GM19193 (cell line): ENCODE results near the gene NEFH.

ENCODE experiments used
- POLR2A ChIP-seq: IDR thresholded peaks from 4 replicates; pipeline ENCODE4 v1.6.1; 2011; ENCODE audit not compliant: insufficient read depth, insufficient read length; ENCODE audit errors: extremely low read depth

Gene NEFH

DNA sequence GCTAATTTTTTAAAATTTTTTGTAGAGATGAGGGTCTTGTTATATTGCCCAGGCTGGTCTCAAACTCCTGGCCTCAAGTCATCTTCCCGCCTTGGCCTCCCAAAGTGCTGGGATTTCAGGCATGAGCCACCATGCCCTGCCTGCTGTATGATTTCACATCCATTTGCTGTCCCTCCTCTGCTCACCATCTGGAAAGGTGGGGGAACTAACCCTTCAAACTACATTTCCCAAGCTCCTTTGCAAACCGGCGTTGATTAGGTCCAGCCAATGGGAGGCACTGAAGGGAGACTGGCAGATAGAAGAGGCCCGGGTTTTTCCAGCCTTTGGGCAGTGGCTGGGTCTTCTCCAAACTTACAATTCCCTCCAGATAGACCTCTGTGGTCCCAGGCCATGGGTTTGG lies 22.3 kb upstream of the NEFH start:
- no peak for TF ChIP-seq POLR2A

DNA sequence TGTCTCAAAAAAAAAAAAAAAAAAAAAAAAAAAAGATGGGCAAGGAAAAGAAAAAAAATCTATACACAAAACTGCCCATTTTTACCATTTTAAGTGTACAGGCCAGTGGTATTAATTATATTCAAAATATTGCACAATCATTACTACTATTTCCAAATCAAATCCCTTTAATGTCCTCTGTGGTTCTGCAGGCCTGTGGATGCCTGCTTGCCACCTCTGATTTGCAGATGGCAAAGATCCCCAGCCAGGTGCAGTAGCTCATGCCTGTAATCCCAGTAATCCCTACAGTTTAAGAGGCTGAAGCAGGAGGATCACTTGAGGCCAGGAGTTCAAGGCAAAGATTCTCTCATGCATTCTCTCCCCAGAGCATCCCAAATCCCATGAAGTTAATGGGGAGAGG lies 21.5 kb upstream of the NEFH start:
- no peak for TF ChIP-seq POLR2A

DNA sequence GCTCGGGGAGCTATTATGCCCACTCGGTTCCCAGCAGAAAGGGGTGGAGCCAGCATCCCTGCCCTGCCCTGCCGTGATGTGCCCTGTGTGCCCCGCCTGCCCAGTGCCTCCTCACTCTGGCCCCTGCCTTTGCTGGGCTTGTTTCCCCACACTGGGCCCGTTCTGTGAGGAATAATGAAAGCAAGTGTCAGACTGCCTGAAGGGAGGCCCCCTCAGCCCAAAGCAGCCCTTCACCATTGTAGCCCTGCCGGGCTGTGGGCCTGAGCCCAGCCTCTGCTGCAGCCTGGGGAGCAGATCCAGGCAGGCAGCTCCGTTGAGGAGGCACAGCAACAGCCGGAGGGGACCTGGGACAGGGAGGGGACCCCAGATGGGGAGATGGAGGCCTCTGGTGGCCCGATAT lies 20.2 kb upstream of the NEFH start:
- no peak for TF ChIP-seq POLR2A

DNA sequence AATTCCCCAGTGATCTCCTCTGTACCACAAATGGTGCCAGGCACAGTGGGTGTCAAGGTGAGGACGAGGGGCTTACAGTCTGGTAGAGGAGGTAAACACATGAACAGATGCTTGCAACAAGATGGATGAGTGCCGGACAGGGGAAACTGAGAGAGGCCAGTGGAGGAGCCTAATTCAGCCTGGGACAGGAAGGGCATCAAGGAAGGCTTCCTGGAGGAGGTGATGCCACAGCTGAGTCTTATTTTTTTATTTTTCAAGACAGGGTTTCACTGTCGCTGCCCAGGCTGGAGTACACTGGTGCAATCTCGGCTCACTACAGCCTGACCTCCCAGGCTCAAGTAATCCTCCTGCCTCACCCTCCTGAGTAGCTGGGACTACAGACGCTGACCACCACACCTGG lies 18.8 kb upstream of the NEFH start:
- TF ChIP-seq POLR2A, result no peak

DNA sequence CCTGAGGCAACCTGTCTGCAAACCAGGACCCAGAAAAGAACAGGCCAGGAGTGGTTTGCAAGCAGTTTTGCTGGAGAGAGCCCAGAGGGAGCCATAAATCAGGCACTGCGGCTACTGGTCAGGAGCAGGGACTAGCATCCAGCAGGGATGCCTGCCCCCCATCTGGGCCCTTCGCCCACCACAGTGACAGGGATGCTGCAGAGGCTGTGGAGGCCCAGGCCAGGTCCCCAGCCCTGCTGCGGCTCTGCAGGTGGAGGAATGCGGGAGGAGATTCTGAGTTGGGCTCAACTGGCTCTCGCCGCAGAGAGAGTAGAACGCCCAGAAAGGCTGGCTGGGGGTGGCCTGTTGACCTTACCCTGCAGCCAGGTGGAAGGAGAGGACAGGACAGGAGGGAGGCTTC lies 16.4 kb upstream of the NEFH start:
- no peak for TF ChIP-seq POLR2A

DNA sequence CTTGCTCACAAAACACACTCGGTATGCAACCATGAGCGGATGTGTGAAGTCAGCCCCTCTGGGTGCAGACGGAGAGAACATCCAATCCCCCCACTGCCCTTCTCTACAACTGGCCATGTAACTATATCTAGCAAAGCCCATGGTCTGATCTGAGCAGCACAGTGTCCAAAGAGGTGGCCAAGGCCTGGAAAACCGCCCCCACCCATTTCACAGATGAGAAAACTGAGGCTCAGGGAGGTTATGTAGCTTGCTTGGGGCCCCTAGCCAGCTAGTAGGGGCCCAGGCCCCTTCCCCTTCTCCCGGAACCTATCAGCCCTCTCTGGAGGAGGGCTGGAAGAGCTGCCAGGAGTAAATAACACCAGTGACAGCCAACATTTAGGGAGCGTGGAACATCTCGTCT lies 15.4 kb upstream of the NEFH start:
- TF ChIP-seq POLR2A, result no peak

DNA sequence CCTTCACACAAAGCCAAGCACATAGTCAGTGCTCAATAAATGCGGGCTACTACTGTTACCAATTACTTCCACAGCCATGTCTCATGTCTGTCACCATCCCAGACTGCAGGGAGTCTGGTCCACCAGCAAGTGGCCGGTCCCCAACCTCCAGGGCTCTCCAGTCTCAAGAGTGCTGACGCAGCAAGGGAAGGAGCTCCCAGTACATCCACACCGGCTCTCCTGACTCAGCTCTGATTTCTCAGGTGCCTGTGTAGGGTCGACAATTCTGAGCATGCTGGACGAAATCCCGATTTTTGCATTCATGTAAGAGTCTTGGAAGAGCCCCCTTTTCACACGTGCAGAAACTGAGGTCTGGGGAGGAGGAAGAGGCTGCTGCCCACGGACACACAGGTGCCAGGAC lies 10.3 kb upstream of the NEFH start:
- no peak for TF ChIP-seq POLR2A

DNA sequence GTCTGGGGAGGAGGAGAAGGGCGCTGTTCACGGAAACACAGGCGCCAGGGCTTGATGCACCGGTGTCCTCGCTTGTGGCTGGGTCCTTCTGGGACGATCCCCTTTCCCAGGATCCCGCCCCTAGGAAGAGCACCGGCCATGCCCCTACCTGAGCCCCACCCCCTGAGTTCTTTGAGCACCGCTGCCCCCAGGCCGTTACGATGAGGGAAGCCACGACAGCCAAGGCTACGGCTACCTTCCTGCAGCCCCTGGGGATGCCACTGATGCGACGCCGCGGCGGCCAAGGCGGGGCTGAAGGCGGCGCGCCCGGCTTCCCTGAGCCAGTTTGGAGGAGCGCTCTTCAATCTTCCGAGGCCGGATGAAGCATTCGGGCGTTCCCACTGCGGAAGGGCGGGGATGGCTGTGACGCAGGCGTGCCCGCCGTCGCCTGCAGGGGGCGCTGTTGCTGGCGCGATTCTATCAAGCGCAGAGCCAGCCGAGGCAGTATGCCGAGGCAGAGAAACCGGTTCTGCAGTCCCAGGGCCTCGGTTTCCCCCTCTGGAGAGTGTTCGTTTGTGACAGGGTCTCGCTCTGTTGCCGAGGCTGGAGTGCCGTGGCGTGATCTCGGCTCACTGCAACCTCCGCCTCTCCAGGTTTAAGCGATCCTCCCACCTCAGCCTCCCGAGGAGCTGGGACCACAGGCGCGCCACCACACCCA lies 9.7 kb upstream of the NEFH start:
- TF ChIP-seq POLR2A, result no peak

DNA sequence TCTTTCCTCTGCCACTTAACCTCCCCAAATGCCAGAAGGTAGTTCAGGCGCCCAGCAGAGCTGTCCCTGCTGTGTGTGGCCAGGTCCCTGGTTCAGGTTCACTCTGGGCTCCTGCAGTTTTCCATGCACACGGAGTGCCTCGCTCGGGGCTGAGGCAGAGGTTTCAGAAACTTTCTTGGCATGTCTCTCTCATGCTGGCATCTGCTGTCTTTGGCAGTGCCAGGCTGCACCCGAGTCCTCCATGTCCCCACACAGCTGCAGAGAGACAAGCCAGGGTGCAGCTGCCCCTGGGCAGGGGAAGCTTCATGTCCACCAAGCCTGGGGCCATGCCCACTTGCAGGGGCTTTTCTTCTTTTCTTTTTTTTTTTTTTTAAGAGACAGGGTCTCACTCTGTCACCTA lies 7.0 kb upstream of the NEFH start:
- TF ChIP-seq POLR2A, result no peak

DNA sequence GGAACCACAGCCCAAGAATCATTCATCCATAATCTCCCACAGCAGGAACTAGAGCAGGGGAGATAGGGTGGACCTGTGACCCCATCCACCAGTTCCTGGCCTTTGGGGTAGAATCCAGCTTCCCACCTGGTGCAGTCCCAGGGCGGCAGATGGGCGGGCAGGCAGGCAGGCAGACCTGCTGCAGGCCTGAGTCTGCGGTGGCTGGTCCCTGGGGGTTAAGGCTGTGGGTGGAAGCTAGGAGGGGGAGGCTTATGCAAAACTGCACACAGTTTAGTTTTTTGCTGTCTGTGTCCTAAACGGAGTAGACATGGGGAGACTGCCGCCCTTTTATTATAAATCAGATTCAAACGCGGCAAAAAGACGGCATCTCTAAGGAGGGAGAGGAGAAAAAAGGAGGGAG lies 4.5 kb upstream of the NEFH start:
- TF ChIP-seq POLR2A, result no peak

DNA sequence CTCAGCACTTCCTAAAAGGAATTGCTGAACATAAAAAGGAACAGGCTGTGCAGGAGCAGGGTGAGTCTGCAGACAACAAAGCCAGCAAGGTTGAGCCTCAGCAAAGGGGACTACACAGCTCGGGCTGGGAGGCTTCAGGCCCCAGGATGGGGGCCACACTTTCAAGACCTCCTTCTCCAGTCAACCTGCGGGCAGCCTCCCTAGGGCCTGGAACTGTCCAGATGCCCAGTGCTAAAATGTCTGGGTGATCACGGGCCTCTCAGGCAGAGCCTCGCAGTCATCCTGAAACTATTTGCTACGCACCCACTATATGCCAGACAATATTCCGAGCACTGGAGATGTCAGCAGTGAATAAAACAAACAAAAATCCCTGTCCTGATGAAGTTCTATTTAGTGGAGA lies 3.9 kb upstream of the NEFH start:
- TF ChIP-seq POLR2A, result no peak

DNA sequence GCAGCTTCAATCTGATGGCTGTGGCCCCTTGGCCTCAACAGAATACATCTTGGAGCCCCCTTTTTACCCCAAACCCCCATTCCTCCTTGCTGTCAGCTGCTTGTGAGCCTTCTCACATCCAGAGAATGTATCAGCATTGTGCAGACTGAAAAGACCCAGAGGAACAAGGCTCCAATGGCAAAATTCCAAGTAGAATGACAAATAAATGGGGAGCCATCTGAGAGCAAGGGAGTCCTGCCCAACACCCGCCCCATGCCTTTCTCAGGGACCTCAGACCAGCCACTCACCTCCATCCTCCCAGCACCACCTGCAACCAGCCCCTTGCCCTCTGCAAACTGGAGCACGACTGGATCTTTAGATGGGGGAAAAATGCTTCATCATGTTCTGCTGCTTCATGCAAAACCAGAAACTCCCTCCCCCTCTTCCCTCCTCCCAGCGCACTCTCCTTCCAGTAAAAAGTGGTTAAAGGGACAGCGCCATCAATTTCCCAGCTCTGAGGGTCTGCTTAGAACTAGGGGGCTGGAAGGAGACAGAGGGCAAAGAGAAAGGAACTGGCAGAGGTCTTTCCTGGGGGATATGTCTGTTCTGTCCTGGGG lies 2.2 kb upstream of the NEFH start:
- no peak for TF ChIP-seq POLR2A

DNA sequence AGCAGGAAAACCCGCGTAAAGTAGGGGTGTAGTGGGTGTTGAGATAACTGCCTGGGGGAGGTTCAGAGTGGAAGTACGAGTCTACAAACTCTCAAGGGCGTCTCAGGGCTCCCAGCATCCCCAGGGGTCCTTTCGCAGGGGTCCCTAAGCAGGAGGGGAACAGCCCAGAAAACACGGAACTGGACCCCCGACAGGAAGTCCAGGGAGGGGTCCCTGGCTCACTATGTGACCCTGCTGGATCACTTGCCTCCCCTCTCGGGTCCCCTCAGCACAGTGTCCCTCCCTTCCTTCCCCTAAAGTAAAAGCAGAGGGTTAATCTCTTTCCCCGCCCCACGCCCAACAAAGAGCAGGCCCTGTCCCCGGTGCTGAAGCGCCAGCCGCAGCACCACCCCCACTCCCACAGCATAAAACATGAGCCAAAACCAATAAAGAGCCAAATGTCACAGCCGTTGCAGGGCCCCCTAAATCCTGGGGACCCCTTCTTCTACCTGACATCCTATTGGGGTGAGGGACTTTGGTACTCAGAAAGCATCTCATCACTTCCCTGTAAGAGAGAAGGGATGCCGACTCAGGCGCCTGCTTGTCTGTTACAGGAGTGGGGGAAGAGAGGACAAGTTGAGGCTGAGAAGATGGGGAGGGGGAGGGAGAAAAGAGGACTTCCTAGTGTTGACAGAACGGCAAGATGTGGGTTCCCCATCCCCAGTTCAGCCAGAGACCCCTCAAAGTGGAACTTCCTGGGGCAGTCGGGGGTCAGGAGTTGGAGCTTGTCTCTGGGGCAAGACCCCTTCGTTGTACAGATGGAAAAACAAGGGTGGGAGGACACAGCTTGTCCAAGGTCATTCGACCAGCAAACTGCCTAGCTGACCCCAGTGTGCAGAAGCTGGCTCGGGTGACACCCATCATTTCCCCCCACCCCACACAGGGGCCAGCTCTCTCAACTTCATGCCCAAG lies 1.4 kb upstream of the NEFH start:
- no peak for TF ChIP-seq POLR2A

DNA sequence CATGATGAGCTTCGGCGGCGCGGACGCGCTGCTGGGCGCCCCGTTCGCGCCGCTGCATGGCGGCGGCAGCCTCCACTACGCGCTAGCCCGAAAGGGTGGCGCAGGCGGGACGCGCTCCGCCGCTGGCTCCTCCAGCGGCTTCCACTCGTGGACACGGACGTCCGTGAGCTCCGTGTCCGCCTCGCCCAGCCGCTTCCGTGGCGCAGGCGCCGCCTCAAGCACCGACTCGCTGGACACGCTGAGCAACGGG lies 169 bp downstream of the NEFH start:
- TF ChIP-seq POLR2A, result no peak

DNA sequence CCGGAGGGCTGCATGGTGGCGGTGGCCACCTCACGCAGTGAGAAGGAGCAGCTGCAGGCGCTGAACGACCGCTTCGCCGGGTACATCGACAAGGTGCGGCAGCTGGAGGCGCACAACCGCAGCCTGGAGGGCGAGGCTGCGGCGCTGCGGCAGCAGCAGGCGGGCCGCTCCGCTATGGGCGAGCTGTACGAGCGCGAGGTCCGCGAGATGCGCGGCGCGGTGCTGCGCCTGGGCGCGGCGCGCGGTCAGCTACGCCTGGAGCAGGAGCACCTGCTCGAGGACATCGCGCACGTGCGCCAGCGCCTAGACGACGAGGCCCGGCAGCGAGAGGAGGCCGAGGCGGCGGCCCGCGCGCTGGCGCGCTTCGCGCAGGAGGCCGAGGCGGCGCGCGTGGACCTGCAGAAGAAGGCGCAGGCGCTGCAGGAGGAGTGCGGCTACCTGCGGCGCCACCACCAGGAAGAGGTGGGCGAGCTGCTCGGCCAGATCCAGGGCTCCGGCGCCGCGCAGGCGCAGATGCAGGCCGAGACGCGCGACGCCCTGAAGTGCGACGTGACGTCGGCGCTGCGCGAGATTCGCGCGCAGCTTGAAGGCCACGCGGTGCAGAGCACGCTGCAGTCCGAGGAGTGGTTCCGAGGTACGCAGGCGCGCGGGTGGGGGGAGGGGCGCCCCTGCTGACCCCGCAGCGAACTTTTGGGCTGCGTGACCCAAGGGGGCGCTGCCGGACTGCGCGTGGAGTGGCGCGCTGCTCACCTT lies 670 bp downstream of the NEFH start:
- TF ChIP-seq POLR2A, result no peak

DNA sequence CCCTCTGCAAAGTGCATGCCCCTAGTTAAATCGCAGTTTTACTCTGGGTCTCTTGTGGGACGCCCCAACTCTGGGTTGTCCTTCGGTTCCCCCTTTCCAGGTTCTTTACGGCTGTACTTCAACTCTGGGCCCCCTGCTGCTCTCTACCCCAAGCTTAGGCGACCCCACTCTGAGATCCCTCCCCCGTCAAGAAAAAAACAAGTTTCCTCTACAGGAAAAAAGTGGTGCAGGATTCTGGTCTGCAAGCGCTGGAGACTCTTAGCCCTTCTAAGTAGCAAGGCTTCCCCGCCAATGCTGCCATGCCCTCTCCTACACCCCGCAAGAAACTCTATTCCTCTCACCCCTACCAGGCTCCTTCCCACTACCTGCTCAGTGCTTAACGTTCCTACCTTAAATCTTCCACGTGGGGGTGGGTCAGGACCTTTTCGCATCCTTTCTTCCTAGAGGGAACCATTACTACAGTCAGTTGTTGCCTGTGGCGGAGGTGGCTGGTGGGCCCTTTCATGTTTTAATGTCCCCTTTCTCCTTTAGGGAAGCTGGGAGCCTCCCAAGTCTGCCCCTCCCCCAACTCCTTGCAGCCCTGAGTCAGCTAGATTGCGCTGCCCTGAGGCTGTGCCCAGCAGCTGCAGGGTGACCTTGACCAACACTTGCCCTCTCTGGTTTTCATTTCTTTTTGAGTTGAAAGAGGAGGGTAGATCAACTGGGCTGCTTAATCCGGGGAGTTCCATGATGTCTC lies 1.4 kb downstream of the NEFH start:
- no peak for TF ChIP-seq POLR2A

DNA sequence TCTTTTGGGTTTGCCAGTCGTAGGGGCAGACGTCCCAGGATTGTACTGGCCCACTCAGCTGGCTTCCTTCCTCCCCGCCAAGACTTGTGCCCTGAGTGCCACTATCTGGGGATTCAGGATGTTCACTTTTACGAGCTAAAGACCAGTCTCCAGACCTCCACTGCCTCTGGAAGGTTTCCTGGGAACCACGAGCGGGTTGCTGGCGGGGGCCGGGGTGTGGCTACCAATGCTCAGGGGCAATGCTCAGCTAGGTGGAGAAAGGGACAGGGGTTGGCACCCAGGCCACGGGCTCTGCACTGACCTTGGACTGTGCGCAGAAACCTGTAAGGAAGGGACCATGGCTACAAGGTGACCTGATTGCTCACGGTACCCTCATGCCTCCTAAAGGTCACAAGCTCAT lies 2.2 kb downstream of the NEFH start:
- TF ChIP-seq POLR2A, result no peak
